Tibial nerve (tissue), 4 donors: ENCODE results near the gene ARPIN. TPM values are rescaled to one million over a fixed set of nuclear protein-coding genes. Genes with fewer than 3 reads are reported as not detected.

Experiments used
- DNase-seq, 2 donors: peaks; one replicate each; pipeline ENCODE4 v3.0.0-alpha.2; 2019; ENCODE audit warnings: low spot score in 2 of 2
- H3K27ac ChIP-seq, 4 donors: fragments of 200-600 bp; sonication (generic) in 3 of 4; one replicate each; pipeline ENCODE4 v1.5.1; 2017 to 2019; ENCODE audit warnings: mild to moderate bottlenecking in 1 of 4
- H3K27me3 ChIP-seq, 2 donors: fragments of 200-600 bp; sonication (generic) in 1 of 2; one replicate each; pipeline versions ENCODE4 v1.5.1 to v1.6.0; 2017 to 2019
- H3K36me3 ChIP-seq, 3 donors: fragments of 200-600 bp; sonication (generic); one replicate each; pipeline ENCODE4 v1.5.1; 2018 to 2019
- H3K4me1 ChIP-seq, 4 donors: fragments of 200-600 bp; sonication (generic) in 3 of 4; one replicate each; pipeline ENCODE4 v1.5.1; 2017 to 2019
- H3K4me3 ChIP-seq, 4 donors: fragments of 200-600 bp; sonication (generic) in 3 of 4; one replicate each; pipeline ENCODE4 v1.5.1; 2017 to 2019; ENCODE audit warnings: mild to moderate bottlenecking in 1 of 4, moderate library complexity in 1 of 4
- H3K9me3 ChIP-seq, 4 donors: fragments of 200-600 bp; sonication (generic) in 3 of 4; one replicate each; pipeline ENCODE4 v1.5.1; 2017 to 2019
- EP300 ChIP-seq, 2 donors: sonication (generic); formaldehyde crosslinking; IDR thresholded peaks; one replicate each; pipeline ENCODE4 v1.6.1; 2017; ENCODE audit warnings: antibody characterized with exemption in 2 of 2, mild to moderate bottlenecking in 1 of 2
- POLR2A ChIP-seq, 2 donors: fragments of 450-650 bp; IDR thresholded peaks; one replicate each; pipeline ENCODE4 v1.6.1; 2017; ENCODE audit warnings: antibody characterized with exemption in 2 of 2, mild to moderate bottlenecking in 2 of 2, moderate library complexity in 2 of 2
- WGBS, 2 donors: methylation state at CpG; one replicate each; pipeline ENCODE4 v1.1.5; 2018; 5-methylcytosine and 5-hydroxymethylcytosine counted together
- total RNA-seq, 4 donors: library from RNA; depleted of rRNA; stranded (reverse); fragments of >200 nt; gene quantifications; one replicate each; pipeline ENCODE4 v1.1.0, GENCODE V29; 2016
- TF ChIP-seq, protein P1 (sequence below), 5 experiments: fragments of 200-600 bp in 3 of 5; fragments of 450-650 bp in 2 of 5; sonication (generic) in 3 of 5; IDR thresholded peaks; one replicate each; pipeline ENCODE4 v1.5.1; 2016 to 2019; ENCODE audit warnings: antibody characterized with exemption in 5 of 5, mild to moderate bottlenecking in 3 of 5, moderate library complexity in 2 of 5

Gene ARPIN
- total RNA-seq, 4 donors from 2014 or later: 21.0 to 32.6 (median 25.6) TPM

DNA sequence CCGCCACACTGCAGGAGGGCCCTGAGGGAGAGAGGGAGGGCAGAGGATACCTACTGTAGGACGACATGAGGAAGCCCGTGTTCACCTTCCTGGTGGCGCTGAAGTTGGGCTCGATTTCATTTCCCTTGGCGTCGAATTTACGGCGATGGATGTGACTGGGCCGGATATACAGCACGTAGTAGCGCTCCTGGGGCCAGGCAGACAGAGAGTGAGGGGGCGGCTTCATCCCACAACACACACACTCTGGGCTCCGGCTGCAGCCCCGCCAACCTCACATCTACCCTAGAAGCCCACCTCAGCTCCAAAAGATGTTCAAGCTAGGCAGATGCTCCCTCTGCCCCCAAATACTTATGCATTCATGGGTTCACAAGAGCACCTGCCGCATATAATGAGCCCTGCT is 4.5 kb downstream of the ARPIN start:
- WGBS, 2 donors: 85 to 91% methylated on average over 16 of the region's 16 CpGs
- Histone ChIP-seq H3K27me3 (no peaks in the 10 kb centered on the region), H3K4me3 (no peak overlapping the region), H3K27ac (no peak overlapping the region), H3K9me3 (no peaks in the 10 kb centered on the region), H3K36me3 (peaks cover 0 to 75% (median 3%) of the 10 kb centered on the region in 3 donors), H3K4me1 (peaks cover 0 to 25% (median 8%) of the 10 kb centered on the region in 4 donors)
- TF ChIP-seq EP300 (IDR thresholded peaks at IDR 0.05): no peak
- TF ChIP-seq POLR2A (IDR thresholded peaks at IDR 0.05): no peak
- TF ChIP-seq, protein P1, sequence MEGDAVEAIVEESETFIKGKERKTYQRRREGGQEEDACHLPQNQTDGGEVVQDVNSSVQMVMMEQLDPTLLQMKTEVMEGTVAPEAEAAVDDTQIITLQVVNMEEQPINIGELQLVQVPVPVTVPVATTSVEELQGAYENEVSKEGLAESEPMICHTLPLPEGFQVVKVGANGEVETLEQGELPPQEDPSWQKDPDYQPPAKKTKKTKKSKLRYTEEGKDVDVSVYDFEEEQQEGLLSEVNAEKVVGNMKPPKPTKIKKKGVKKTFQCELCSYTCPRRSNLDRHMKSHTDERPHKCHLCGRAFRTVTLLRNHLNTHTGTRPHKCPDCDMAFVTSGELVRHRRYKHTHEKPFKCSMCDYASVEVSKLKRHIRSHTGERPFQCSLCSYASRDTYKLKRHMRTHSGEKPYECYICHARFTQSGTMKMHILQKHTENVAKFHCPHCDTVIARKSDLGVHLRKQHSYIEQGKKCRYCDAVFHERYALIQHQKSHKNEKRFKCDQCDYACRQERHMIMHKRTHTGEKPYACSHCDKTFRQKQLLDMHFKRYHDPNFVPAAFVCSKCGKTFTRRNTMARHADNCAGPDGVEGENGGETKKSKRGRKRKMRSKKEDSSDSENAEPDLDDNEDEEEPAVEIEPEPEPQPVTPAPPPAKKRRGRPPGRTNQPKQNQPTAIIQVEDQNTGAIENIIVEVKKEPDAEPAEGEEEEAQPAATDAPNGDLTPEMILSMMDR (IDR thresholded peaks at IDR 0.05): no peak
- no peak for DNase-seq

DNA sequence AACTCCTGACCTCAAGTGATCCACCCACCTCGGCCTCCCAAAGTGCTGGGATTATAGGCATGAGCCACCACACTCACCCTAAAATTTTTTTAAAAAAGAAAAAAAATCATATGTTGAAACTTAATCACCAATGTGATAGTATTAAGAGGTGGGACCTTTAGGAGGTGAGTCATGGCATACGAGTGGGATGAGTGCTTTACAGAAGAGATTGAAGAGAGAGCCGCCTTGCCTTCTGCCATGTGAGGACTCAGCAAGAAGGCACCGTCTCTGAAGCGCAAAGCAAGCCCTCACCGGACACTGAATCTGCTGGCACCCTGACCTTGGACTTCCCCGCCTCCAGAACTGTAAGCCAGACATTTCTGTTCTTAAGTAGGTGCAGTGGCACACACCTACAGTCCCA is 5.5 kb downstream of the ARPIN start:
- peaks cover 0 to 84% (median 3%) of the 10 kb centered on the region in 3 donors for H3K36me3 ChIP-seq
- peaks cover 0 to 21% (median 3%) of the 10 kb centered on the region in 4 donors for H3K4me1 ChIP-seq
- H3K27ac ChIP-seq: no peak overlapping the region
- H3K4me3 ChIP-seq: no peak overlapping the region
- no peaks in the 10 kb centered on the region for H3K27me3 ChIP-seq
- WGBS, 2 donors: 92 to 94% methylated on average over 7 of the region's 7 CpGs
- TF ChIP-seq, protein P1 (IDR thresholded peaks at IDR 0.05): no peak
- TF ChIP-seq EP300 (IDR thresholded peaks at IDR 0.05): no peak
- TF ChIP-seq POLR2A (IDR thresholded peaks at IDR 0.05): no peak
- H3K9me3 ChIP-seq: no peaks in the 10 kb centered on the region
- DNase-seq: no peak

DNA sequence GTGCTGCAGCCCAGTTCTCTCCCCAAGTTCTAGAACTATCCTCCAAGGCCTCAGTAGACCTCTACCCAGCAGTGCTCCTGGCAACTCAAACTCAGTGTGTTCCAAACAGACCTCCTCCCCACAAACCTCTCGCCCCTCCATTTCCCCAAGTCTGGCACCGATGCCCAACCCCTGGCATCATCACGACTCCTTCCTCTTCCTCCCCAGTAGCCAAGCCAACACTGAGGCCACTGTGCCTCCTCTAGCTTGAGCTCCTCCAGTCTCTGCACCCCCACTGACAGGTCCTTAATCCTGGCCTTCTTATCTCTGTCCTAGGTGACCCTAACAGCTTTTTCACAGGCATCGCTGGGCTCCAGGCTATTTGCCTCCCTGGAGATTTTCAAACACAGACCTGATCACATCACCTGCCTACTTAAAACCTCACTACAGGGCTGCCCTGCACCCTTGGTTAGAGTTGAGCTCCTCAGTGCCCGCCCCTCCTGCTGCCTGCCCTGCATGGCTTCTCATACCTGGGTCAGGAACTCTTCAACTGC is 6.8 kb downstream of the ARPIN start:
- TF ChIP-seq, protein P1 (IDR thresholded peaks at IDR 0.05): no peak
- H3K4me3 ChIP-seq: no peak overlapping the region
- DNase-seq: no peak
- no peaks in the 10 kb centered on the region for H3K9me3 ChIP-seq
- peaks cover 0 to 8% (median 0%) of the 10 kb centered on the region in 4 donors for H3K4me1 ChIP-seq
- WGBS, 2 donors: 94 to 96% methylated on average over 5 of the region's 5 CpGs
- H3K27ac ChIP-seq: no peak overlapping the region
- no peaks in the 10 kb centered on the region for H3K27me3 ChIP-seq
- peaks cover 0 to 98% (median 3%) of the 10 kb centered on the region in 3 donors for H3K36me3 ChIP-seq

DNA sequence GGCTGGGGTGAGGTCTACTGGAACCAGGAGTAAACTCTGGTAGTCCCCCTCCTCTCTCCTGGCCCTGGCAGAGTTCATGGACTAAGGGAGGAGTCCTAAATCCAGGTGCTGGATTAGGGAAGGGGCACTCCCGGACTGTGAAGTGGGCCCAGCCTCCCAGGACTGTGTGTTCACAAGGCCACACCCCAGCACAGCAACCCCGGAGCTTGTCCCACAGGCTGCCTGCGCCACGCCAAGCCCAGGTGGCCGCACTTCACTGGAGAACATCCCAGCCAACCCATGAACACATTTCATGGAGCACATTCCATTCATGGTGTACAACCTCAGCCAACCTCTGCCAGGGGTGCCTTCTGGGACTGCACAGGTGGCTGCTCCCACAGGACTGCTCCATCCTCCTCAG is 8.2 kb downstream of the ARPIN start:
- Histone ChIP-seq H3K27ac (no peak overlapping the region), H3K9me3 (no peaks in the 10 kb centered on the region), H3K4me1 (no peaks in the 10 kb centered on the region), H3K4me3 (no peak overlapping the region), H3K36me3 (peaks cover 0 to 100% (median 3%) of the 10 kb centered on the region in 3 donors), H3K27me3 (no peaks in the 10 kb centered on the region)
- WGBS, 2 donors: 81% methylated on average over 5 of the region's 5 CpGs; no CpG with 5 or more reads in 1 of the 2 donors
- DNase-seq: no peak
- TF ChIP-seq, protein P1 (IDR thresholded peaks at IDR 0.05): no peak
- TF ChIP-seq EP300 (IDR thresholded peaks at IDR 0.05) (no peak), POLR2A (IDR thresholded peaks at IDR 0.05) (no peak)

DNA sequence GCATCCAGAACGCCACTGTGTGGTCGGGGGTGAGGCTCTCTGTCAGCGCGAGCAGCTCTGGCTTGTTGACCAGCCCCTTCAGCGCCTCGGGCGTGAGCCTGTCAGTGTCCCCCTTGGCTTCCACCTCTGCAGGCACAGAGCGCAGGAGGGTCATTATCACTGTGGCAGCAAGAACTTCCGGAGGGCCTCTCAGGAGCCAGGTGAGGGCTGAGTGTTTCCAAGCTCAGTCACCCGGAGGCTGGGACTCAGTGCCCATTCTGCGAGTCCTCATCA is 9.0 kb downstream of the ARPIN start:
- Histone ChIP-seq H3K27me3 (no peaks in the 10 kb centered on the region), H3K27ac (no peak overlapping the region), H3K4me1 (no peaks in the 10 kb centered on the region), H3K9me3 (no peaks in the 10 kb centered on the region), H3K4me3 (no peak overlapping the region), H3K36me3 (peaks cover 0 to 93% (median 0%) of the 10 kb centered on the region in 3 donors)
- WGBS, 2 donors: 95 to 97% methylated on average over 9 to 11 of the region's 11 CpGs
- DNase-seq: no peak
- TF ChIP-seq POLR2A (IDR thresholded peaks at IDR 0.05) (no peak), EP300 (IDR thresholded peaks at IDR 0.05) (no peak)
- TF ChIP-seq, protein P1 (IDR thresholded peaks at IDR 0.05): no peak
